ENCODE data around the gene XCL2.
"Not testable (repeated sequence)": the region's sequence is repeated elsewhere in the genome, so short reads cannot be mapped to it uniquely, and the experiment has no call there.

XCL2 gene, protein sequence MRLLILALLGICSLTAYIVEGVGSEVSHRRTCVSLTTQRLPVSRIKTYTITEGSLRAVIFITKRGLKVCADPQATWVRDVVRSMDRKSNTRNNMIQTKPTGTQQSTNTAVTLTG

GRCh38 chr1:168543840-168544498 lies at the start of gene XCL2:
Gene XCL2, minus strand, starts transcription at chr1:168543997. Its CDS starts 33 bp downstream, at chr1:168543964.
- not testable (repeated sequence) for DNase-seq (ENCODE audit: low spot score)

DNA sequence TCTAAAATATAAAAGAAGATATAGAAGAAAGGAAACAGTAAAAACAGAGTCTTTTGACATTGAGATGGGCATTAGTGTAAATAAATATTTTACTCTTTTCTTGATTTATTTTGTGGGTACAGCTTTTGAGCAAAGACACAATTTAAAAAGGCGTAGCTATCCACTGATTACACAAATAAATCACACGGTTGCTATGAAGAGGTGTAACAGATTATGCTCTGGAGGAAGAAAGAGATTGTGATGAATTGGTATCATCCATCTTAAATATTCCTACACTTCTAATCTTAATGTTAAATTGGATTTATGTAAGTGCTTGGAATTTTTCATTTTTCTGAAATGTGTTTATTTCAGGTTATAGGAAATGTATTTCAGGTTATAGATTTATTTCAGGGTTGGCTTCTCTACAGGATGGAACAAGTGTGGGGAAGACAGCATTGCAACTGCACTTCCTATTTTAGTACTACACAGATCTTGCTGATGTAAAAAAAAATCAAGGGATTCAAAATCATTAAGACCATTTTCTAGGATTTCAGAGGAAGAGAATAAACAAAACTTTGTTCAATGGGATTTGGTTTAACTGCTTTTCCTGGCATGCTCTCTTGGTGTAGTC lies 47.9 kb upstream of the XCL2 start:
- DNase-seq (ENCODE audit: low spot score) = no peak

DNA sequence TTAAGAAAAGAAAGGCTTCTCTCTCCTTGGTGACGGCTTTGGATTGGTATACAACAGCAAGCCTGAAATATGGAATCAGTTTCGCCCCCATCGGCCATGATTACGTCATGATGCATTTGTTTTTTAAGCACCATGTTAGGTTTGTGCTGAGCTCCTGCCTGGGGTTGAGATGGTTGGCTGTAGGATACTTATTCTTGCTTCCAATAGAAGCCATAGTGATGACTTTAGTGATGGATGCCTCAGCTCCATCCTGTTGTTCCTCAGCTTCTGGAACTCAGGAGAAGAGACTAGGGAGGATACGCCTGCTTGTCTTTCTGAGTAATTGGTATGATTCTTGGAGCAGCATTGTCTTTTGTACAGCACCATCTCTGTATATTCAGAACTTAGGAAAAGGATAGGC lies 47.3 kb upstream of the XCL2 start:
- DNase-seq (ENCODE audit: low spot score) = no peak

DNA sequence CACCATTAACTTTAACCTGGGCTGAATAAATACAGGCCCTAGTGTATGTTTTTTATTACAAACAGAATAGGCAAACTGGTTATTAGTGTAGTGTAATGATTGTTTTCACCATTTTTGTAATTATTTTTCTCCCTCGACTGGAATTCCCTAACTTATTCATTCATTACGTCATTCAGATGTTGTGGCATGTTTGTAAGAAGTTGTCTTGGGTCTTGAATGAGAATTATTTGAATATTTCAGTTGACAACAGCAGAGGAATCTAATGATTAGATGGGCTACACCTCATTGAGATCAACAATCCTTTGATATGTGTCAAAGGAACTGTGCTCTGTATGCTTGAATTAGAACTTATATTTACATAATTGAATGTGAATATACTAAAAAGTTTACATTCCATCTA lies 45.4 kb upstream of the XCL2 start:
- DNase-seq (ENCODE audit: low spot score) = no peak

DNA sequence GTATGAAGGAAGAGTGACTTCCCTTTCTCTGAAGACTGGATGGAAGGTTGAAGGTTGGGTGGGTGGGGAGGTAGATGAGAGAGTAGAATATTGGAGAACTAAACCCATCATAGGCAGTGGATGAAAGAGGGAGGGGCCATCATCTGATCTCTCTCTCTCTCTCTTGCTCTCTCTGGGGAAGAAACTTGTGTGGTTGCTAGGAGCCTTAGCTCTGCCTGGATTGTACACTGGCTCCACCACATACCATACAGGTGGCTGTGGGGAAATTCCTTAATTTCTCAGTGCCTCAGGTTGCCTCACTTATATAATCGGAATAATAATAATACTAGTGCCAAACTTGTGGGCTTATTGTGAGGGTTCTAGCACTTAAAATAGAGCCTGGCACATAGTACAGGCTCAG lies 42.1 kb upstream of the XCL2 start:
- DNase-seq (ENCODE audit: low spot score) = no peak

DNA sequence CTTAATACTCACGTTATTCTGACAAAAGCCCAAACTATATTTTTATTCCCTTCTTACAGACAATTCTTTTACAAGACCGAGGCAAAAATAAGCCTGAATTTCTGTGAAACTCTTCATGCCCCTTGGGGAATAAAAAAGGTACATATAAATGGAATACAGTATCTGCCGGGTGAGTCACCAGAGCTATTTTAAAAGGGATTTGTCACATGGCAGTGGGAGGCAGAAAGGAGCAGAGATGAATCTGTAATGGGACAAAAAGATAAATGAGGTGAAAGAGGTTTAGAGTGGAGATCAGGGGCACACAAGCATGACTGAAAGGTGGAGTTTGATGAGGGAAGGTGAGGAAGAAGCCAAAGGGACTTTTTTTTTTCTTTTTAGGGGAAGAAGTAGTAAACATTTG lies 41.4 kb upstream of the XCL2 start:
- no peak for DNase-seq (ENCODE audit: low spot score)

- no peak for DNase-seq (ENCODE audit: low spot score)
These were observed 39.8 kb upstream of the XCL2 start for GRCh38 chr1:168583571-168583970.

GRCh38 chr1:168582688-168583336 lies 39.0 kb upstream of the XCL2 start:
- no peak for DNase-seq (ENCODE audit: low spot score)

DNA sequence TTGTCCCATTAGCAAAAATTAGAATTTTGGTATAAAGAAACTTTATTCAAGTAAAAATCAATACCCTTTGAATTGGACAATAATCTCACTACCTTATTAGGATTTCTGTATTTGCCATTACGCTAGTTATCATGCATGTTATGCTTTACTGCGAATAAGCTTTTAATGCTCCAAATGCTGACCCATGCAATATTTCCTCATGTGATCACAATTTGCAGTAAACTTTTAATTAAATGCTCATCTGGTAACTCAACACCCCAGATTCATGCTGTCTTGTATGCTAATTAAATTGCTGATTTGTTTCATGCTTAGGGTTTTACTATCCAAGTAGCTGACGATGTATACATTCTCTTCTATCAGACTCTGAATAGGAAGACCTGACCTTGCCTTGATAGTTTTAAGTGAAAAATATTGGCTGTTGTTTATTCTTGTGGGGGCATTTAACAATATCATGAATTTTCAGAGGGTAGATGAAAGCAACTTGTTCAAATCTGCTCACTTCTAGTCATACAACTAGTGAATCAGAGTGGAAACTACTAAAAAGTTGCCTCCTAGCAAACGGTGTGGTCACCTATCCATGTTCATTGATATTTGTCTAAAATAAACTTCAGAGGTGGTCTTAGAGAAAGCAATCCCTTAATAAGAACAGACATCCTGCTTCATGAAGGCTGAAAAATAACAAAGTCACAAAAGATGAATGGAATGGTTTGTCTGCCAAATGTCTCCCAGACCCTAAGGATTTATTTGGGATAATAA lies 38.2 kb upstream of the XCL2 start:
- no peak for DNase-seq (ENCODE audit: low spot score)

- DNase-seq (ENCODE audit: low spot score) = not testable (repeated sequence)
These were observed 37.2 kb upstream of the XCL2 start for GRCh38 chr1:168580991-168581390.

DNA sequence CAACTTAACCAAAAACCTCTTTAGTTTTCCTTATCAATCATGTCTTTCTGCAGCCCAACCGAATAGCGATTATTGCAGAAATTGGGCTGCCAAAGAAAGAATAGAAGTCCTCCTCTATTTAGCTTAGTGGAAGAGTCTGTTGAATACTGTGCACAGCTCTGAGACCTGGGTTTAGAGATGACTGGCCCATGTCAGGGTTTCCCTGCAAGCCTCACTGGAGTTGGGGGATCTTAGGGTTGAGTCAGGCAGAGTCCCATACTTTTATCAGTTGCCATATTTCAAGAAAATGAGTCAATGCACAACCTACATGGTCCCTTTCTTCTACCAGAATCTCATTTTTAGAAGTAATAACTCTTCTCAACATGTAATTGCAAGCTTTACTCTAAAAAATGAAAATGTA lies 36.5 kb upstream of the XCL2 start:
- not testable (repeated sequence) for DNase-seq (ENCODE audit: low spot score)

DNA sequence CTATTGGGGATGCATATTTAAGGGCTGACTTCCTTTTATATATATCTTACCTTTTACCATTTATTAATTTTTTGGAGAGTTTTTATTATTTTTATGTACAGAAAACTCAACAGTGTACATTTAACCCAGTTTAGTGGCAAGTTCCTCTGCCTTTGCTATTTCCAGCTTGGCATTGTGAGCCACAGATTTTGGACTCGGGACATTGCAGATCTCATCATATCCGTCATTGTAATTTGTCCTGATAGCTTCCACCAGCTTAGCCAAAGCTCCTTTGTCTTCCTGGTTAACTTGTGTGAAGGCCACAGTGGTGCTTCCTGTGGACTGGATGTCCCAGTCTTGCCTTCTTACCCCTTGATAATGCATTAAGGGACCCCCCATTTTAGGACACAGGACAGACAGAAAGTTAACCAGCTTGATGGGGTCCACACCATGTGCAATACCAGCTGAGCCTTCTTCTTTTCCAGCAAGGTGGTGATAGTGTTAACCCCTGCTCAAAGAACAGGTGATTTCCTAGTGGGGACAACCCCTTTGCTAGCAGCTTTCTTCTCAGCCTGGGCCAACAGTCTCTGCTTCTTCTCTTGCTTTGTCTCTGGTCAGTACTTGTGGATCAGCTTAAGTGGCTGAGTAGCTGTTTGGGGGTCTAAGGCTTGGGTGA lies 34.9 kb upstream of the XCL2 start:
- DNase-seq (ENCODE audit: low spot score) = not testable (repeated sequence)

DNA sequence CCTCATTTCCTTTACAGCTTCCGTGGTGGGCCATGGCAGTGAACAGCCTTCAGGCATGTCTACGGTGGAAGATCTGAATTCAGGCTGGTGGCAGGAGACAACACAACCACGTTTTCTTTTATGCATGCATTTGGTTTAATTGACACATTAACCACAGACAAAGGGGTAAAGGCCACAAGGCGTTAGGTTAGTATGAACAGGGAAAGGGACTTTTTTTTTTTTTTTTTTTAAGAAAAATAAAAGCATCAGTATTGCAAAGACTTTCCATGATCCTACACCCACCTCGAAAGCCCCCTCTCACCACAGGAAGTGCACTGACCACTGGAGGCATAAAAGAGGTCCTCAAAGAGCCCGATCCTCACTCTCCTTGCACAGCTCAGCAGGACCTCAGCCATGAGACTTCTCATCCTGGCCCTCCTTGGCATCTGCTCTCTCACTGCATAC lies 32.5 kb upstream of the XCL2 start, which contains the start of gene XCL1:
Gene XCL1 (plus strand): TSS at position 361 of the 444 bp plus-strand sequence. CDS start 33 bp downstream, at position 394.
- DNase-seq (ENCODE audit: low spot score) = not testable (repeated sequence)

DNA sequence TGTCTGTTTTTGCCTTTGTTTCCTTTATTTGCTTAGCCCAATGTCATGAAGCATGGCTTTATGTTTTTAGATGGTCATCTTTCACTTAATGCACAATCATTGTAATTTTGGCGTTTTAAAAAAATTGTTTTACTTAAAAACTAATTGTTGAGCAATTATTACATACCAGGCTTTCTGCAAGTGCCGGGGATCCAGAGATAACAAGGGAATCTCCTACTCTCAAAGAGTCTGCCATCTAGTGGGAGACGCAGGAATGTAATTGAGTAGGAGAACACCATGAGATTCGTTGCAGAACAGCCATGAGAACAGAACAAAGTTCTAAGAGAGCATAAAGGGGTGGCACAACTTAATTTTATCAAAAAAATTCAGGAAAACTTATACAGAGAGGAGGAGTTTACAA lies 30.4 kb upstream of the XCL2 start:
- DNase-seq (ENCODE audit: low spot score) = peak; percentile 48

- no peak for DNase-seq (ENCODE audit: low spot score)
These were observed 28.8 kb upstream of the XCL2 start for GRCh38 chr1:168572633-168573032.

GRCh38 chr1:168570652-168571051 lies 26.9 kb upstream of the XCL2 start:
- no peak for DNase-seq (ENCODE audit: low spot score)

GRCh38 chr1:168568346-168568745 lies 24.5 kb upstream of the XCL2 start:
- DNase-seq (ENCODE audit: low spot score) = no peak

DNA sequence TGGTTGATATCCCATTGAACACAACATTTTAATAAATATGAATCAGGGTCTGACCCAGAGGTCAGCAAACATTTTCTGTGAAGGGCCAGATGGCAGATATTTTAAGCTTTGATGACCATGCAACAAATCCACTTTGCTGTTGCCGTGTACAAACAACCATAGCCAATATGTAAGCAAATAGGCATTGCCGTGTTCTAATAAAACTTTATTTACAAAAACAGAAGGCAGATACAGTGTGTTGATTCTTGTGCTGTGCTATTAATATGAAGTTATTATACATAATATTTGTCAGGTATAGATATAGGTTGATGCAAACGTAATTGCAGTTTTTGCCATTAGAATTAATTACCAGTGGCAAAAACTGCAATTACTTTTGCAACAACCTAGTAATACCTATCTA lies 23.8 kb upstream of the XCL2 start:
- no peak for DNase-seq (ENCODE audit: low spot score)

GRCh38 chr1:168567007-168567406 lies 23.2 kb upstream of the XCL2 start:
- DNase-seq (ENCODE audit: low spot score) = no peak

DNA sequence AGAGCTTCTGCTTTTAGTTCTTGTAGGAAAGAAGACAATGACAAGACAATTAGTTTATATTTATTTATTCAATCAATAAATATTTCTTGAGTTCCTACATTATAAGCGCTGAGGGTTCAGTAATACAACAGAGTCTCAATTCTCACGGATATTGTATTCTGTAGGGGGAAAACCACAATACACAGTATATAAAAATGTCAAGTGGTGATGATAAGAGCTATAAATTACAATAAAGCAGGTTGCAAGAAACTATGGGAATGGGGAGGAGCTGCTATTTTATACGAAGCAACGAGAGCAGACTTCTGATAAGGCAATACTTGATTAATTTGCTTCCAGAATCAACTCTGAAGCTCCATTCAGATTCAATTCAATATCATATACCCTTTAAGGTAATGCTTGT lies 22.0 kb upstream of the XCL2 start:
- DNase-seq (ENCODE audit: low spot score) = no peak

- DNase-seq (ENCODE audit: low spot score) = no peak
These were observed 18.2 kb upstream of the XCL2 start for GRCh38 chr1:168561989-168562388.

DNA sequence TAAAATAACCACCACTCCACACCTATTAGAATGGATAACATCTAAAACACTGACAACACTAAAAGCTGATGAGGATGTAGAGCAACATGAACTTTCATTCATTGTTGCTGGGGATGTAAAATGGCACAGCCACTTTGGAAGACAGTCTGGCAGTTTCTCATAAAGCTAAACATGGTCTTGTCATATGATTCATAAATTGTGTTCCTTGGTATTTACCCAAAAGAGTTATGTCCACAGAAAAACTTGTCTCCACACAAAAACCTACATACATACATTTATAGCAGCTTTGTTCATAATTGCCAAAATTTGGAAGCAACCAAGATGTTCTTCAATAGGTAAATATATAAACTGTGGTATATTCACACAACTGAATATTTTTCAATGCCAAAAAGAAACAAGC lies 16.6 kb upstream of the XCL2 start:
- no peak for DNase-seq (ENCODE audit: low spot score)
